Measurements from ENCODE around the gene GOLGA1.
"Not testable (repeated sequence)": the region's sequence is repeated elsewhere in the genome, so short reads cannot be mapped to it uniquely, and the experiment has no call there.

GOLGA1 gene

GRCh38 chr9:124857533-124858162 is 83.2 kb downstream of the GOLGA1 start:
- no peak for DNase-seq

GRCh38 chr9:124855944-124856765 is 84.7 kb downstream of the GOLGA1 start:
- peak; percentile 38 to 45 for DNase-seq

GRCh38 chr9:124855566-124855943 is 85.3 kb downstream of the GOLGA1 start:
- no peak for DNase-seq

GRCh38 chr9:124854822-124855221 is 86.1 kb downstream of the GOLGA1 start:
- no peak for DNase-seq

- no peak for DNase-seq
Measured at GRCh38 chr9:124854161-124854560, 86.7 kb downstream of the GOLGA1 start.

GRCh38 chr9:124853605-124854143 is 87.2 kb downstream of the GOLGA1 start:
- no peak for DNase-seq

DNA sequence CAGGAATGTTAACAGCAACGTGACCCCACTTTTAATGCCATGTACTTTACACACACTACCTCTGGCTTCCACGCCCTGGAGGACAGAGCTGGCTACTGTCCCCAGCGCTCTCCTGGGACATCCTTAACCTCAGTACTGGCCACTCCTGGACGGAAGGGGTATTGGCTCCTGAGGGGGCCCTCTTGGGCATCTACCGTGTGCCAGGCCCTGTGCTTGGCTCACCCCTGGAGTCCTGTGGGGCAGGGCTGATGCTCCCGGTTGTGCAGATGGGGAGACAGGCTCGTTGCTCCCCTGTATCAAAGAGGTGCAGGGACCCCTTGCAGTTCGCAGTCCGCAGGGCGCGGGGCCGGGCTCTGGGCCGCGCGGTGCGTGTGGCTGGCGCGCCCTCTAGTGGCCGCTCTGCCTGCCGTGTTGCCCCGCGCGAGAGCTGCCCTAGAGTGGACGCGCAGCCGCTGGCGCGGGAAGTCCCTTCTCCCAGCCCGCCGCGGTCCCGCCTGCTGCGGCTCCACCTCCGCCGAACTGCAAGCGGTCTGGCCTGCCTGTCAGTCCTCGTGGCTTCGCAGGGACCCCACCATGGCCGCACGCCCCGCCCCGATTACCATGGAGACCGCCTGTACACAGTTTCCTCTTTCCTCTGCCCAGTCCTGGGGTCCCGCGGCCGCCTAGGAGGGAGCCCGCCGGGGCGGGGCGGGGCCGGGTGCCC is 87.9 kb downstream of the GOLGA1 start, which contains the start of gene WDR38:
WDR38 (plus strand) TSS at position 632 of the 703 bp plus-strand sequence. CDS start 72 bp downstream, outside the sequence.
- peak; percentile 71 to 76 for DNase-seq

DNA sequence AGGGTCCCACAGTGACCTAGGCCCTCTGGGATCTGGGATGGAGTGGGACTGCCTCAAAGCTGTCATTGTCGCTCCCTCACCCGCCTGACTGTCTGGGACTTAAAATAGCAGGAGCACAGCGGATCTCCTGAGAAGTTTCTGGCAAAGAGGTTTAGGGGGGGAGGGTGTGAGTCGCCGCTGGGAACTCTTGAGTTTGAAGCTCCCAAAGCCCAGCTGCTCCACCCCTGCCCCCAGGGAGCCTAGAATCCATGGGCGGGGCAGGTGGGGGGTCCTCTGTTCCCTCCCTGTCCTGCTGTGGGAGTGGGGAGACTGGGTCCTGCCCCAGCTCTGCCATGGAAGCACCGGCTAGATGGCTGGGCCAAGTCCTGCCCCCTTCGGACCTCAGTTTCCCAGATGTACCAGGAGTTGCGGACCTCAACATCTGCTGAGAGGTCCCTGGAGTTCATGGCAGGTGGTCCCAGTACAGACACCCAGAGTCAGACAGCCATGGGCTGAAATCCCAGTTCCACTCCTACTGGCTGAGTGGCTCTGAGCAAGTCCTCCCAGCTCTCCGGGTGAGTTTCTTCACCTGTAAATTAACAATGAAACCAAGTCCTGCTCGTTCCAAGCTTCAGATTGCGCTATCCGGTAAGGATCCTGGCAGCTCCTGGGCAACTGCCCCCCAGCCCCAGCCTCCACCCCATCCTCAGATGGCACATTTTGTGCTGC is 88.6 kb downstream of the GOLGA1 start:
- DNase-seq: no peak

GRCh38 chr9:124849801-124850200 is 91.1 kb downstream of the GOLGA1 start:
- no peak for DNase-seq

DNA sequence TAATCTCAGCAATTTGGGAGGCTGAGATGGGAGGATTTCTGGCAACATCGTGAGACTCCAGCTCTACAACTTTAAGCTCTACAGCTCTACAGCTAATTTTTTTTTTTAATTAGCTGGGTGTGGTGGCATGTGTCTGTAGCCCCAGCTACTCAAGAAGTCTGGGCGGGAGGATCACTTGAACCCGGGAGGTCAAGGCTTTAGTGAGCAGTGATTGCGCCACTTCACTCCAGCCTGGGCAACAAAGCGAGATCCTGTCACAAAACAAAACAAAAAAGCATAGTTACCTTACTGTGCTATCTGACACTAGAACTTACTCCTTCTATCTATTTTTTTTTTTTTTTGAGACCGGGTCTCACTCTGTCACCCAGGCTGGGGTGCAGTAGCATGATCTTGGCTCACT is 93.9 kb downstream of the GOLGA1 start:
- no peak for DNase-seq

GRCh38 chr9:124846467-124846866 is 94.4 kb downstream of the GOLGA1 start:
- DNase-seq: not testable (repeated sequence)

DNA sequence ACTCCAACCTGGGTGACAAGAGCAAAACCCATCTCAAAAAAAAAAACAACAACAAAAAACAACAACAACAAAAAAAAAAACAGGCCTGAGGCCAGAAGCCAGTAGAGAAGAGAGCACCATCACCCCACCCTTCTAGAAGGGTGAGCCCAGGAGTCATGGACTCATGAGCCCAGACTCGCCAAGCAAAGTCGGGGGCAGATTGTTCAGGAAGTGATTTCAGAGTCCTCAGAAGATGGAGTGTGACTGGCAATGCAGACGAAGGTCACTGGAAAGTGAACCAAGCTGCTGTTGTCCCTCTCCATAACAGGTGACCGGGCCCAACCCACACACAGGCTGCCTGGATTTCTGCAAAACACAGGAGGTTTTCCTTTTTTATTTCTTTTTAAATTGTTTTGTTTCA is 96.6 kb downstream of the GOLGA1 start:
- DNase-seq: no peak

DNA sequence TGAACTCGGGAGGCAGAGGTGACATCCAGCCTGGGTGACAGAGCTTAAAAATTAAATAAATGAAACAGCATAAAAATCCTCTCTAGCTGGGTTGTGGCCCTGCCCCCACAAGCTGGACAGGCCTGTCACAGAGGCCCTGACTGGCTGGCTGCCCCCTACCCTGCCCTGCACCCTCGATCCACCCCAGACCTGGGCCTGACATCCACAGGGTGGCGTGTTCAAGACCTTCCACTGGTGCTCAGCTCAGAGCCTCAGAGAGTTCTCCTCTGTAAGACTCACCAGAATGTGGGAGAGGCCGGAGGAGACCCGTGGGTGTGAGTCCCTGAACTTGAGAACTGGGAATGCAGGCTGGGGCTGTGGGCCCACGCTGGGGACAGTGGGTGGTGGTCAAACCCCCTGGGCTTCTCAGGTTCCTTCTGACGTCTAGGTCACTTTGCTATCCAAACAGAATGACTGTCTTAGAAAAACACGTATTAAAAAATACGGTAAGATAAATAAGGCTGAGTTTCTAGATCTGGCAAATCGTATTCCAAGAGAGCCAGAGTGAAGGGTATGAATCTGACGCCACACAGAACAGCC is 97.3 kb downstream of the GOLGA1 start:
- DNase-seq: no peak

- no peak for DNase-seq
Measured at GRCh38 chr9:124841075-124841821, 99.6 kb downstream of the GOLGA1 start.

DNA sequence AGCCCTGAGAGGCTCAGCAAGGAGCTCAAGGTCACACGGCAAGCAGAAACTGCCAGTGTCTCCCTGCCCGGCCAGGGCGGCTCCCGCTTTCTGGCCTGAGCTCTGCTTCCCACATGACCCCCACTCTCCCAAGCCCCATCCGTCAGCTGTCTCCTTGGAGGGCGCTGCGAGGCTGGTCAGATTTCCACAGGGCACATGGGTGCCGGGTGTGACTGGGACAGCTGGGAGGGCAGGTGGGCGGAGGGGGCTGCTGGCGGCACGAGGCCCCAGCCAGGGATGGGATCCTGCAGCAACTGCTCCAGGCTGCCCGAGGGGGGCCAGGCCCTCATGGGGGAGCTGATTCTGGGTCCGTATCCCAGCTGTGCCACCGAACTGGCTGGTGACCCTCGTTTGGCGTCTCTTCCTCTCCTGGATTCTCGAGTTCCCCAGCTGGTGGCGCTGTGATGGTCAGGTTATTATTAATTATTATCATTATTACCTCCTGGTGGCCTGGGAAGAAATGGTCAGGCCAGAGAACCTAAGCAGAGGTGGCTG is 100.5 kb downstream of the GOLGA1 start:
- DNase-seq: no peak

DNA sequence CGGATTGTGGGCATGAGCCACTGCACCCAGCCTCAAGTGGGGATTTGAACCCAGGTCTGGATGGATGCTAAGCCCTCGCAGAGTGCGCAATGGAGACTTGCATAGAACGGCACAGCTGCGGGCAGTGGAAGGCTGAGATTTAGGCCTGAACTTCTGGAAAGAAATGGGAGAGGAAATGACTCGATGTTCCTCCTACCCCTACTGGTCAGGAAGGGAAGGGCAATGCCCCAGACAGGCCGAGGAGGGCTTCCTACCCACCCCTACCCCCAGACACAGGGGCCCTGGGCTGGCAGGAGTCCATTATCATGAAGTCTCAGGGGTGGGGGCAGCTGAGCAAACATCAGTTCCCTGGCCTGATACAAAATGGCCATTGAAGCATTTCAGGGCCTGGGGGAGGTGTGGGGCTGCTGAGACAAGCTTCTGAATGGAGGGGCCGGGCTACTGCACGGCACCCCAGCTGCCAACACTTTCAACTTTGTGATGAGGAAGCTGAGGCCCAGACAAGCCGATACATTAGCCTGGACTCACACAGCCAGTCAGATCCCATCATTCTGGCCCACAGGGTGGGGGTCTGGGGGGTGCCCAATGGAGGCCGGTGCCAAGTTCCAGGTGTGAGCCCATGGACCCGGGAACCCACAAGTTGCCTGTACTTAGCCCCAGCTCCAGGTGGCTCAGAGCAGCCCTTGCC is 101.1 kb downstream of the GOLGA1 start:
- no peak for DNase-seq

DNA sequence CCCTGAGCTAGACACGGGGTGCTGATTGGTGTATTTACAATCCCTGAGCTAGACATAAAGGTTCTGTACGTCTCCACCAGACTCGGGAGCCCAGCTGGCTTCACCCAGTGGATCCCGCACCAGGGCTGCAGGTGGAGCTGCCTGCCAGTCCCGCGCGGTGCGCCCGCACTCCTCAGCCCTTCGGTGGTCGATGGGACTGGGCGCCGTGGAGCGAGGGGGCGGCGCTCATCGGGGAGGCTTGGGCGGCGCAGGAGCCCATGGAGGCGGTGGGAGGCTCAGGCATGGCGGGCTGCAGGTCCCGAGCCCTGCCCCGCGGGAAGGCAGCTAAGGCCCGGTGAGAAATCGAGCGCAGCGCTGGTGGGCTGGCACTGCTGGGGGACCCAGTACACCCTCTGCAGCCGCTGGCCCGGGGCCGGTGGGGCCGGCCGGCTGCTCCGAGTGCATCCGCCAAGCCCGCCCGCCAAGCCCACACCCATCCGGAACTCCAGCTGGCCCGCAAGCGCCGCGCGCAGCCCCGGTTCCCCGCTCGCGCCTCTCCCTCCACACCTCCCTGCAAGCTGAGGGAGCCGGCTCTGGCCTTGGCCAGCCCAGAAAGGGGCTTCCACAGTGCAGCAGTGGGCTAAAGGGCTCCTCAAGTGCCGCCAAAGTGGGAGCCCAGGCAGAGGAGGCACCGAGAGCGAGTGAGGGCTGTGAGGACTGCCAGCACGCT is 102.2 kb downstream of the GOLGA1 start:
- not testable (repeated sequence) for DNase-seq

DNA sequence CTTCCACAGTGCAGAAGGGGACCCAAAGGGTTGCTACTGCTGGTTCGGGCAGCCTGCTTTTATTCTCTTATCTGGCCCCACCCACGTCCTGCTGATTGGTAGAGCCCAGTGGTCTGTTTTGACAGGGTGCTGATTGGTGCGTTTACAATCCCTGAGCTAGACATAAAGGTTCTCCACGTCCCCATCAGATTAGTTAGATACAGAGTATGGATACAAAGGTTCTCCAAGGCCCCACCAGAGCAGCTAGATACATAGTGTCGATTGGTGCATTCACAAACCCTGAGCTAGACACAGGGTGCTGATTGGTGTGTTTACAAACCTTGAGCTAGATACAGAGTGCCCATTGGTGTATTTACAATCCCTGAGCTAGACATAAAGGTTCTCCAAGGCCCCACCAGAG is 102.8 kb downstream of the GOLGA1 start:
- not testable (repeated sequence) for DNase-seq

GRCh38 chr9:124835026-124835557 is 105.8 kb downstream of the GOLGA1 start:
- no peak for DNase-seq

- DNase-seq: no peak
Measured at GRCh38 chr9:124834591-124834990, 106.3 kb downstream of the GOLGA1 start.

All from Kasumi-1 (cell line).